Hematopoietic multipotent progenitor cell treated with erythropoietin and hydrocortisone succinate and interleukin-3 and kit ligand, for 4 days (in vitro differentiated cells): ENCODE results near the gene MRPL36.

ENCODE experiments used
- DNase-seq: peaks from one replicate; pipeline ENCODE4 v3.0.0-alpha.2; 2015

Gene MRPL36

GRCh38 chr5:1795506-1795905 lies 4.1 kb downstream of the MRPL36 start:
- DNase-seq: no peak

- no peak for DNase-seq
Measured at GRCh38 chr5:1794901-1795290, 4.7 kb downstream of the MRPL36 start.

- DNase-seq: no peak
Measured at GRCh38 chr5:1793966-1794900, 5.4 kb downstream of the MRPL36 start.

- DNase-seq: no peak
Measured at GRCh38 chr5:1793301-1793740, 6.3 kb downstream of the MRPL36 start.

- peak; percentile 74 for DNase-seq
Measured at GRCh38 chr5:1792842-1793266, 6.8 kb downstream of the MRPL36 start.

GRCh38 chr5:1791176-1791575 lies 8.5 kb downstream of the MRPL36 start:
- DNase-seq: no peak

- peak; percentile 22 for DNase-seq
Measured at GRCh38 chr5:1789834-1790471, 9.7 kb downstream of the MRPL36 start.

- DNase-seq: peak; percentile 40
Measured at GRCh38 chr5:1789438-1789833, 10.2 kb downstream of the MRPL36 start.

- no peak for DNase-seq
Measured at GRCh38 chr5:1788828-1789227, 10.8 kb downstream of the MRPL36 start.

- no peak for DNase-seq
Measured at GRCh38 chr5:1788200-1788599, 11.4 kb downstream of the MRPL36 start.

GRCh38 chr5:1787472-1788047 lies 12.1 kb downstream of the MRPL36 start:
- no peak for DNase-seq

- DNase-seq: no peak
Measured at GRCh38 chr5:1786621-1787471, 12.8 kb downstream of the MRPL36 start.

- no peak for DNase-seq
Measured at GRCh38 chr5:1785984-1786383, 13.7 kb downstream of the MRPL36 start.

GRCh38 chr5:1785062-1785461 lies 14.6 kb downstream of the MRPL36 start:
- DNase-seq: no peak

GRCh38 chr5:1784197-1785050 lies 15.2 kb downstream of the MRPL36 start:
- no peak for DNase-seq

GRCh38 chr5:1783216-1783554 lies 16.5 kb downstream of the MRPL36 start:
- peak; percentile 7 for DNase-seq

- DNase-seq: no peak
Measured at GRCh38 chr5:1782385-1783215, 17.0 kb downstream of the MRPL36 start.

GRCh38 chr5:1781726-1782384 lies 17.8 kb downstream of the MRPL36 start:
- DNase-seq: no peak

- no peak for DNase-seq
Measured at GRCh38 chr5:1781107-1781506, 18.5 kb downstream of the MRPL36 start.

GRCh38 chr5:1780614-1780930 lies 19.1 kb downstream of the MRPL36 start:
- DNase-seq: no peak
